ENCODE data around the gene PCBD1.

- no peak for TF ChIP-seq POLR2A (IDR thresholded peaks at IDR 0.05)
- TF ChIP-seq, protein P1, sequence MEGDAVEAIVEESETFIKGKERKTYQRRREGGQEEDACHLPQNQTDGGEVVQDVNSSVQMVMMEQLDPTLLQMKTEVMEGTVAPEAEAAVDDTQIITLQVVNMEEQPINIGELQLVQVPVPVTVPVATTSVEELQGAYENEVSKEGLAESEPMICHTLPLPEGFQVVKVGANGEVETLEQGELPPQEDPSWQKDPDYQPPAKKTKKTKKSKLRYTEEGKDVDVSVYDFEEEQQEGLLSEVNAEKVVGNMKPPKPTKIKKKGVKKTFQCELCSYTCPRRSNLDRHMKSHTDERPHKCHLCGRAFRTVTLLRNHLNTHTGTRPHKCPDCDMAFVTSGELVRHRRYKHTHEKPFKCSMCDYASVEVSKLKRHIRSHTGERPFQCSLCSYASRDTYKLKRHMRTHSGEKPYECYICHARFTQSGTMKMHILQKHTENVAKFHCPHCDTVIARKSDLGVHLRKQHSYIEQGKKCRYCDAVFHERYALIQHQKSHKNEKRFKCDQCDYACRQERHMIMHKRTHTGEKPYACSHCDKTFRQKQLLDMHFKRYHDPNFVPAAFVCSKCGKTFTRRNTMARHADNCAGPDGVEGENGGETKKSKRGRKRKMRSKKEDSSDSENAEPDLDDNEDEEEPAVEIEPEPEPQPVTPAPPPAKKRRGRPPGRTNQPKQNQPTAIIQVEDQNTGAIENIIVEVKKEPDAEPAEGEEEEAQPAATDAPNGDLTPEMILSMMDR (IDR thresholded peaks at IDR 0.05) = no peak
- TF ChIP-seq EP300 (IDR thresholded peaks at IDR 0.05) = no peak
These were observed 40.6 kb downstream of the PCBD1 start for GRCh38 chr10:70847659-70848360.
